ENCODE data around the gene PRDM15. TPM values are rescaled to one million over a fixed set of nuclear protein-coding genes. Genes with fewer than 3 reads are reported as not detected.

Gene PRDM15
- total RNA-seq, 6 experiments from 2014 or later = 3.4 to 4.9 (median 4.0) TPM

GRCh38 chr21:41823166-41823565 lies 56.0 kb downstream of the PRDM15 start:
- H3K27ac Mint-ChIP-seq = no peak overlapping the region
- peaks cover 5% of the 10 kb centered on the region; the same call in 1 of the 2 replicates for H3K36me3 Mint-ChIP-seq (ENCODE audit: low read depth)
- H3K9me3 Mint-ChIP-seq = no peaks in the 10 kb centered on the region
- no peaks in the 10 kb centered on the region for H3K27me3 Mint-ChIP-seq (ENCODE audit: insufficient read depth)
- TF ChIP-seq CTCF (IDR thresholded peaks at IDR 0.05) = no peak
- H3K4me3 Mint-ChIP-seq = no peak overlapping the region
- no peaks in the 10 kb centered on the region for H3K4me1 Mint-ChIP-seq (ENCODE audit: low read depth)
- DNase-seq = no peak

GRCh38 chr21:41821756-41822431 lies 57.2 kb downstream of the PRDM15 start:
- Mint-ChIP-seq H3K9me3 (no peaks in the 10 kb centered on the region), H3K27ac (no peak overlapping the region), H3K27me3 (ENCODE audit: insufficient read depth) (no peaks in the 10 kb centered on the region), H3K36me3 (ENCODE audit: low read depth) (peaks cover 5% of the 10 kb centered on the region; the same call in 1 of the 2 replicates), H3K4me3 (no peak overlapping the region; the same call in 1 of the 2 replicates), H3K4me1 (ENCODE audit: low read depth) (peaks cover 7% of the 10 kb centered on the region)
- 0 out of 2 replicates have a peak, but pooled peaks have one; percentile 13 for TF ChIP-seq CTCF (IDR thresholded peaks at IDR 0.05)
- no peak for DNase-seq

GRCh38 chr21:41821081-41821755 lies 57.9 kb downstream of the PRDM15 start:
- DNase-seq = no peak
- TF ChIP-seq CTCF (IDR thresholded peaks at IDR 0.05) = no peak
- Mint-ChIP-seq H3K4me3 (no peak overlapping the region), H3K36me3 (ENCODE audit: low read depth) (peaks cover 5% of the 10 kb centered on the region; the same call in 1 of the 2 replicates), H3K4me1 (ENCODE audit: low read depth) (peaks cover 11% of the 10 kb centered on the region), H3K27ac (no peak overlapping the region), H3K27me3 (ENCODE audit: insufficient read depth) (no peaks in the 10 kb centered on the region), H3K9me3 (no peaks in the 10 kb centered on the region)

GRCh38 chr21:41820384-41821080 lies 58.6 kb downstream of the PRDM15 start:
- no peak overlapping the region for H3K4me3 Mint-ChIP-seq
- DNase-seq = no peak
- TF ChIP-seq CTCF (IDR thresholded peaks at IDR 0.05) = no peak
- peaks cover 5% of the 10 kb centered on the region; the same call in 1 of the 2 replicates for H3K36me3 Mint-ChIP-seq (ENCODE audit: low read depth)
- no peaks in the 10 kb centered on the region for H3K27me3 Mint-ChIP-seq (ENCODE audit: insufficient read depth)
- no peak overlapping the region for H3K27ac Mint-ChIP-seq
- peaks cover 11% of the 10 kb centered on the region for H3K4me1 Mint-ChIP-seq (ENCODE audit: low read depth)
- no peaks in the 10 kb centered on the region for H3K9me3 Mint-ChIP-seq

GRCh38 chr21:41819856-41820281 lies 59.3 kb downstream of the PRDM15 start:
- no peaks in the 10 kb centered on the region for H3K27me3 Mint-ChIP-seq (ENCODE audit: insufficient read depth)
- no peak overlapping the region for H3K27ac Mint-ChIP-seq
- peaks cover 11% of the 10 kb centered on the region for H3K4me1 Mint-ChIP-seq (ENCODE audit: low read depth)
- no peaks in the 10 kb centered on the region for H3K9me3 Mint-ChIP-seq
- no peak overlapping the region for H3K4me3 Mint-ChIP-seq
- no peak for TF ChIP-seq CTCF (IDR thresholded peaks at IDR 0.05)
- DNase-seq = no peak
- H3K36me3 Mint-ChIP-seq (ENCODE audit: low read depth) = peaks cover 9% of the 10 kb centered on the region

All from HFFc6 (cell line).